Measurements from ENCODE around the gene SCN5A.

GRCh38 chr3:38560996-38561717 is 88.3 kb downstream of the SCN5A start:
- TF ChIP-seq POLR2A (IDR thresholded peaks at IDR 0.05; ENCODE audit: extremely low read depth, insufficient read length) (no peak), MAX (IDR thresholded peaks at IDR 0.05; ENCODE audit: low read depth, low read length) (no peak)
